GM23338 (cell line): ENCODE measurements around the gene GPR42. TPM values are rescaled to one million over a fixed set of nuclear protein-coding genes. Genes with fewer than 3 reads are reported as not detected.

Experiments
- ATAC-seq: fragments of 200-7000 bp; cut with Tn5 transposase; 3 replicates; pipeline ENCODE4 v1.9.1; 2020
- DNase-seq: peaks from one replicate; pipeline ENCODE4 v3.0.0-alpha.2; 2015; ENCODE audit warnings: low spot score
- H2AFZ ChIP-seq: fragments of 200-600 bp; sonication (generic); 2 replicates; pipeline ENCODE4 v1.8.0; 2016; ENCODE audit warnings: antibody characterized with exemption, mild to moderate bottlenecking, moderate library complexity
- H3F3A ChIP-seq: fragments of 200-600 bp; sonication (generic); replicated peaks from 2 replicates; pipeline ENCODE4 v1.8.0; 2017; ENCODE audit warnings: antibody characterized with exemption, mixed run types, low read depth
- H3K27ac ChIP-seq: fragments of 200-600 bp; sonication (generic); 2 replicates; pipeline ENCODE4 v1.6.1; 2016; ENCODE audit warnings: low read depth
- H3K27me3 ChIP-seq: fragments of 200-600 bp; sonication (generic); 2 replicates; pipeline ENCODE4 v1.8.0; 2016; ENCODE audit warnings: mild to moderate bottlenecking, mixed run types, moderate library complexity; ENCODE audit not compliant: insufficient read depth
- H3K36me3 ChIP-seq: fragments of 200-600 bp; sonication (generic); 2 replicates; pipeline ENCODE4 v1.8.0; 2016; ENCODE audit warnings: mild to moderate bottlenecking; ENCODE audit not compliant: insufficient read depth
- H3K4me1 ChIP-seq: fragments of 200-600 bp; sonication (generic); 2 replicates; pipeline ENCODE4 v1.8.0; 2016; ENCODE audit warnings: mild to moderate bottlenecking, moderate library complexity; ENCODE audit not compliant: insufficient read depth
- H3K4me2 ChIP-seq: fragments of 200-600 bp; sonication (generic); 2 replicates; pipeline ENCODE4 v1.7.1; 2017; ENCODE audit warnings: mixed run types
- H3K4me3 ChIP-seq: fragments of 200-600 bp; sonication (generic); 2 replicates; pipeline ENCODE4 v1.6.1; 2016; ENCODE audit warnings: mixed run types
- H3K79me2 ChIP-seq: fragments of 200-600 bp; sonication (generic); replicated peaks from 2 replicates; pipeline ENCODE4 v1.8.0; 2017; ENCODE audit warnings: mild to moderate bottlenecking; ENCODE audit not compliant: insufficient read depth
- H3K9me2 ChIP-seq: fragments of 200-600 bp; sonication (generic); 2 replicates; pipeline ENCODE4 v1.8.0; 2017; ENCODE audit not compliant: insufficient read depth
- H4K20me1 ChIP-seq: fragments of 200-600 bp; sonication (generic); replicated peaks from 2 replicates; pipeline ENCODE4 v1.8.0; 2017; ENCODE audit warnings: mild to moderate bottlenecking; ENCODE audit not compliant: insufficient read depth
- H3K27ac Mint-ChIP-seq: 2 replicates; pipeline ENCODE4 v1.8.0; 2020; ENCODE audit warnings: inconsistent platforms, mild to moderate bottlenecking, moderate library complexity, mixed read lengths
- H3K27me3 Mint-ChIP-seq: 3 replicates; pipeline ENCODE4 v1.8.0; 2022; ENCODE audit warnings: low read depth, mild to moderate bottlenecking, moderate library complexity, mixed read lengths, inconsistent platforms; ENCODE audit not compliant: insufficient read depth, poor library complexity
- H3K36me3 Mint-ChIP-seq: 3 replicates; pipeline ENCODE4 v1.8.0; 2021; ENCODE audit warnings: low read depth, mild to moderate bottlenecking, inconsistent platforms, moderate library complexity, mixed read lengths
- H3K4me1 Mint-ChIP-seq: 3 replicates; pipeline ENCODE4 v1.8.0; 2020; ENCODE audit warnings: mild to moderate bottlenecking, inconsistent platforms, mixed read lengths
- H3K4me3 Mint-ChIP-seq: 3 replicates; pipeline ENCODE4 v1.8.0; 2021; ENCODE audit warnings: moderate library complexity, mild to moderate bottlenecking, inconsistent platforms, mixed read lengths
- H3K9me3 Mint-ChIP-seq: 3 replicates; pipeline ENCODE4 v1.8.0; 2020; ENCODE audit warnings: moderate library complexity, mild to moderate bottlenecking, inconsistent platforms, mixed read lengths
- ETS1 ChIP-seq: IDR thresholded peaks from 2 replicates; pipeline ENCODE4 v1.6.1; 2016; ENCODE audit warnings: antibody characterized with exemption
- EZH2 ChIP-seq: fragments of 200-600 bp; sonication (generic); IDR thresholded peaks from one replicate; pipeline ENCODE4 v1.8.0; 2017; ENCODE audit warnings: antibody characterized with exemption, mild to moderate bottlenecking, low read depth; ENCODE audit not compliant: unreplicated experiment
- EZH2phosphoT487 ChIP-seq: fragments of 200-600 bp; sonication (generic); IDR thresholded peaks from one replicate; pipeline ENCODE4 v1.8.1; 2018; ENCODE audit warnings: antibody characterized with exemption; ENCODE audit not compliant: unreplicated experiment
- JUNB ChIP-seq: IDR thresholded peaks from one replicate; pipeline ENCODE4 v1.6.1; 2016; ENCODE audit warnings: antibody characterized with exemption; ENCODE audit not compliant: unreplicated experiment
- NANOG ChIP-seq: IDR thresholded peaks from 2 replicates; pipeline ENCODE4 v1.6.1; 2016; ENCODE audit warnings: antibody characterized with exemption, borderline replicate concordance
- STAT1 ChIP-seq: IDR thresholded peaks from one replicate; pipeline ENCODE4 v1.6.1; 2016; ENCODE audit warnings: antibody characterized with exemption; ENCODE audit not compliant: unreplicated experiment
- ZNF331 ChIP-seq: fragments of 250-450 bp; sonication (Bioruptor Pico); IDR thresholded peaks from 2 replicates; pipeline ENCODE4 v1.5.0; 2020; ENCODE audit warnings: low read depth, mild to moderate bottlenecking, moderate library complexity
- polyA plus RNA-seq: library from polyadenylated mRNA; unstranded; fragments of >200 nt; fragmentation: Nextera tagmentation; extraction: Ambion mirVana; gene quantifications from 2 replicates; pipeline ENCODE4 v1.2.1, GENCODE V29; 2016
- total RNA-seq: library from RNA; depleted of rRNA; stranded (reverse); fragments of >200 nt; shearing (Covaris generic); gene quantifications from 2 replicates; pipeline ENCODE4 v1.2.3, GENCODE V29; 2014
- TF ChIP-seq, protein P1 (sequence below): IDR thresholded peaks from one replicate; pipeline ENCODE4 v1.6.1; 2018; ENCODE audit warnings: antibody characterized with exemption; ENCODE audit not compliant: unreplicated experiment
- TF ChIP-seq, protein P2 (sequence below): fragments of 250-450 bp; sonication (Bioruptor Pico); IDR thresholded peaks from 2 replicates; pipeline ENCODE4 v1.5.0; 2020; ENCODE audit warnings: mild to moderate bottlenecking, moderate library complexity

Gene GPR42
- total and polyA plus RNA-seq, 2 experiments from 2014 or later: not detected

DNA sequence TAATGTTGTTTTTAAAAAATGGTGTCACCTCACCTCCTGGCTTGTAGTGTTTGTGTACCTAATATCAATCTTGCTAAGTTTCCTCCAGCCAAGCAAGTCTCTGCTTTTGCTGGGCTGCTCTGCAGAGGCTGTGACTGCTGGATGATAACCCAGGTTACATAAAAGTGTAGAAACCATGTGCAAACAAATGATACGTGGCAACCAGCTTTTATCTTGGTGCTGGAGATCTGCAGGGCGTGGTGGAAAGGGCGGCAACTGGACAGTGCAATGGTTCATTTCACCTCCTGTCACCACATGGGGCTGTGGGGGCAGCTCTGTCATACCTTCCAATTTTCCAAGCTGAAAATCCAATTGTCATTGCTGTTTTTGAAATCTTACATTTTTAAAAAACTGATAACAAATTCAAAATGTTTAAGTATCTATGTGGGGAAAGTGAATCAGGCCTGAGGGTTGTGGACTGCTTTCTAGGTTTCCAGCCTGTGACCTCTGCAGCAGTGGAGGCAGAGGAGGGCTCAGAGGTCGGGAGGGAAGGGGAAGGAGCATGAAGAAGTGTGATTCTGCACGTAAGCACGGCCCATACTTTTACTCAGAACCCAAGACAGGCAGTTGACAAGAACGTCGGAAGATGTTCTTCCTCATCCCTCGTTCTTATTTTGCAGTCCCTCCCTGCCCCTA lies 9.7 kb downstream of the GPR42 start (continued):
- TF ChIP-seq, protein P1, sequence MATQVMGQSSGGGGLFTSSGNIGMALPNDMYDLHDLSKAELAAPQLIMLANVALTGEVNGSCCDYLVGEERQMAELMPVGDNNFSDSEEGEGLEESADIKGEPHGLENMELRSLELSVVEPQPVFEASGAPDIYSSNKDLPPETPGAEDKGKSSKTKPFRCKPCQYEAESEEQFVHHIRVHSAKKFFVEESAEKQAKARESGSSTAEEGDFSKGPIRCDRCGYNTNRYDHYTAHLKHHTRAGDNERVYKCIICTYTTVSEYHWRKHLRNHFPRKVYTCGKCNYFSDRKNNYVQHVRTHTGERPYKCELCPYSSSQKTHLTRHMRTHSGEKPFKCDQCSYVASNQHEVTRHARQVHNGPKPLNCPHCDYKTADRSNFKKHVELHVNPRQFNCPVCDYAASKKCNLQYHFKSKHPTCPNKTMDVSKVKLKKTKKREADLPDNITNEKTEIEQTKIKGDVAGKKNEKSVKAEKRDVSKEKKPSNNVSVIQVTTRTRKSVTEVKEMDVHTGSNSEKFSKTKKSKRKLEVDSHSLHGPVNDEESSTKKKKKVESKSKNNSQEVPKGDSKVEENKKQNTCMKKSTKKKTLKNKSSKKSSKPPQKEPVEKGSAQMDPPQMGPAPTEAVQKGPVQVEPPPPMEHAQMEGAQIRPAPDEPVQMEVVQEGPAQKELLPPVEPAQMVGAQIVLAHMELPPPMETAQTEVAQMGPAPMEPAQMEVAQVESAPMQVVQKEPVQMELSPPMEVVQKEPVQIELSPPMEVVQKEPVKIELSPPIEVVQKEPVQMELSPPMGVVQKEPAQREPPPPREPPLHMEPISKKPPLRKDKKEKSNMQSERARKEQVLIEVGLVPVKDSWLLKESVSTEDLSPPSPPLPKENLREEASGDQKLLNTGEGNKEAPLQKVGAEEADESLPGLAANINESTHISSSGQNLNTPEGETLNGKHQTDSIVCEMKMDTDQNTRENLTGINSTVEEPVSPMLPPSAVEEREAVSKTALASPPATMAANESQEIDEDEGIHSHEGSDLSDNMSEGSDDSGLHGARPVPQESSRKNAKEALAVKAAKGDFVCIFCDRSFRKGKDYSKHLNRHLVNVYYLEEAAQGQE: no peak
- TF ChIP-seq JUNB (no peak), EZH2 (no peak), STAT1 (no peak), ETS1 (no peak), ZNF331 (CRISPR knock-in tag) (no peak)

DNA sequence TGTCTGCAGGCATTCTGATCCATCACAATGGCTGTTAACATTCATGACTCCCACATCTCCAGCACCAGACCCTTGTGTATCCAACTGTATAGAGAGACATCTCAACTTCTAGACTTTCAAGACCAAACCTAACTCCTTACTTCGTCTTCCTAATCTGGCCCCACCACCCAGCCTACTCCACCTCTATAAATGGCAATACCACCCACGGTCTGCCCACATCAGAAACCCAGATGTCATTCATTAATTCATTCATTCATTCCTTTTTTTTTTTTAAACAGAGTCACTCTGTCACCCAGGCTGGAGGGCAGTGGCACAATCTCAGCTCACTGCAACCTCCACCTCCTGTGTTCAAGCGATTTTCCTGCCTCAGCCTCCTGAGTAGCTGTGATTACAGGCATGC lies 10.4 kb downstream of the GPR42 start:
- no peak overlapping the region for H3K27ac Mint-ChIP-seq
- H3K27me3 Mint-ChIP-seq: peaks cover 7% of the 10 kb centered on the region
- no peak overlapping the region for H3K4me2 ChIP-seq
- peaks cover 60% of the 10 kb centered on the region for H3K9me3 Mint-ChIP-seq
- H4K20me1 ChIP-seq: no peaks in the 10 kb centered on the region
- no peak overlapping the region for H3K4me3 ChIP-seq
- no peaks in the 10 kb centered on the region for H3K79me2 ChIP-seq
- peaks cover 3% of the 10 kb centered on the region; the same call in 1 of the 2 replicates for H3K36me3 ChIP-seq
- no peaks in the 10 kb centered on the region for H3F3A ChIP-seq
- H2AFZ ChIP-seq: no peak overlapping the region
- peaks cover 10% of the 10 kb centered on the region; the same call in 2 of the 3 replicates for H3K36me3 Mint-ChIP-seq
- peaks cover 6% of the 10 kb centered on the region for H3K4me1 ChIP-seq
- DNase-seq: no peak
- no peaks in the 10 kb centered on the region; the same call in 1 of the 2 replicates for H3K9me2 ChIP-seq
- H3K4me1 Mint-ChIP-seq: peaks cover 5% of the 10 kb centered on the region
- no peaks in the 10 kb centered on the region for H3K27me3 ChIP-seq
- ATAC-seq: no peak
- no peak overlapping the region for H3K4me3 Mint-ChIP-seq
- no peak overlapping the region for H3K27ac ChIP-seq
- TF ChIP-seq EZH2: no peak
- TF ChIP-seq STAT1: no peak
- no peak for TF ChIP-seq NANOG
- TF ChIP-seq EZH2phosphoT487: no peak
- TF ChIP-seq, protein P1: no peak
- TF ChIP-seq JUNB: no peak
- TF ChIP-seq, protein P2, sequence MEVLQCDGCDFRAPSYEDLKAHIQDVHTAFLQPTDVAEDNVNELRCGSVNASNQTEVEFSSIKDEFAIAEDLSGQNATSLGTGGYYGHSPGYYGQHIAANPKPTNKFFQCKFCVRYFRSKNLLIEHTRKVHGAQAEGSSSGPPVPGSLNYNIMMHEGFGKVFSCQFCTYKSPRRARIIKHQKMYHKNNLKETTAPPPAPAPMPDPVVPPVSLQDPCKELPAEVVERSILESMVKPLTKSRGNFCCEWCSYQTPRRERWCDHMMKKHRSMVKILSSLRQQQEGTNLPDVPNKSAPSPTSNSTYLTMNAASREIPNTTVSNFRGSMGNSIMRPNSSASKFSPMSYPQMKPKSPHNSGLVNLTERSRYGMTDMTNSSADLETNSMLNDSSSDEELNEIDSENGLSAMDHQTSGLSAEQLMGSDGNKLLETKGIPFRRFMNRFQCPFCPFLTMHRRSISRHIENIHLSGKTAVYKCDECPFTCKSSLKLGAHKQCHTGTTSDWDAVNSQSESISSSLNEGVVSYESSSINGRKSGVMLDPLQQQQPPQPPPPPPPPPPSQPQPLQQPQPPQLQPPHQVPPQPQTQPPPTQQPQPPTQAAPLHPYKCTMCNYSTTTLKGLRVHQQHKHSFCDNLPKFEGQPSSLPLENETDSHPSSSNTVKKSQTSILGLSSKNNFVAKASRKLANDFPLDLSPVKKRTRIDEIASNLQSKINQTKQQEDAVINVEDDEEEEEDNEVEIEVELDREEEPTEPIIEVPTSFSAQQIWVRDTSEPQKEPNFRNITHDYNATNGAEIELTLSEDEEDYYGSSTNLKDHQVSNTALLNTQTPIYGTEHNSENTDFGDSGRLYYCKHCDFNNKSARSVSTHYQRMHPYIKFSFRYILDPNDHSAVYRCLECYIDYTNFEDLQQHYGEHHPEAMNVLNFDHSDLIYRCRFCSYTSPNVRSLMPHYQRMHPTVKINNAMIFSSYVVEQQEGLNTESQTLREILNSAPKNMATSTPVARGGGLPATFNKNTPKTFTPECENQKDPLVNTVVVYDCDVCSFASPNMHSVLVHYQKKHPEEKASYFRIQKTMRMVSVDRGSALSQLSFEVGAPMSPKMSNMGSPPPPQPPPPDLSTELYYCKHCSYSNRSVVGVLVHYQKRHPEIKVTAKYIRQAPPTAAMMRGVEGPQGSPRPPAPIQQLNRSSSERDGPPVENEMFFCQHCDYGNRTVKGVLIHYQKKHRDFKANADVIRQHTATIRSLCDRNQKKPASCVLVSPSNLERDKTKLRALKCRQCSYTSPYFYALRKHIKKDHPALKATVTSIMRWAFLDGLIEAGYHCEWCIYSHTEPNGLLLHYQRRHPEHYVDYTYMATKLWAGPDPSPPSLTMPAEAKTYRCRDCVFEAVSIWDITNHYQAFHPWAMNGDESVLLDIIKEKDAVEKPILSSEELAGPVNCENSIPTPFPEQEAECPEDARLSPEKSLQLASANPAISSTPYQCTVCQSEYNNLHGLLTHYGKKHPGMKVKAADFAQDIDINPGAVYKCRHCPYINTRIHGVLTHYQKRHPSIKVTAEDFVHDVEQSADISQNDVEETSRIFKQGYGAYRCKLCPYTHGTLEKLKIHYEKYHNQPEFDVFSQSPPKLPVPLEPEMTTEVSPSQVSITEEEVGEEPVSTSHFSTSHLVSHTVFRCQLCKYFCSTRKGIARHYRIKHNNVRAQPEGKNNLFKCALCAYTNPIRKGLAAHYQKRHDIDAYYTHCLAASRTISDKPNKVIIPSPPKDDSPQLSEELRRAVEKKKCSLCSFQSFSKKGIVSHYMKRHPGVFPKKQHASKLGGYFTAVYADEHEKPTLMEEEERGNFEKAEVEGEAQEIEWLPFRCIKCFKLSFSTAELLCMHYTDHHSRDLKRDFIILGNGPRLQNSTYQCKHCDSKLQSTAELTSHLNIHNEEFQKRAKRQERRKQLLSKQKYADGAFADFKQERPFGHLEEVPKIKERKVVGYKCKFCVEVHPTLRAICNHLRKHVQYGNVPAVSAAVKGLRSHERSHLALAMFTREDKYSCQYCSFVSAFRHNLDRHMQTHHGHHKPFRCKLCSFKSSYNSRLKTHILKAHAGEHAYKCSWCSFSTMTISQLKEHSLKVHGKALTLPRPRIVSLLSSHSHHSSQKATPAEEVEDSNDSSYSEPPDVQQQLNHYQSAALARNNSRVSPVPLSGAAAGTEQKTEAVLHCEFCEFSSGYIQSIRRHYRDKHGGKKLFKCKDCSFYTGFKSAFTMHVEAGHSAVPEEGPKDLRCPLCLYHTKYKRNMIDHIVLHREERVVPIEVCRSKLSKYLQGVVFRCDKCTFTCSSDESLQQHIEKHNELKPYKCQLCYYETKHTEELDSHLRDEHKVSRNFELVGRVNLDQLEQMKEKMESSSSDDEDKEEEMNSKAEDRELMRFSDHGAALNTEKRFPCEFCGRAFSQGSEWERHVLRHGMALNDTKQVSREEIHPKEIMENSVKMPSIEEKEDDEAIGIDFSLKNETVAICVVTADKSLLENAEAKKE (CRISPR knock-in tag): no peak
